ENCODE data around the gene CXCL14. TPM values are rescaled to one million over a fixed set of nuclear protein-coding genes. Genes with fewer than 3 reads are reported as not detected.

Gene CXCL14
- total and polyA plus RNA-seq, 2 experiments from 2014 or later, result 1.7 TPM; not detected in 1

DNA sequence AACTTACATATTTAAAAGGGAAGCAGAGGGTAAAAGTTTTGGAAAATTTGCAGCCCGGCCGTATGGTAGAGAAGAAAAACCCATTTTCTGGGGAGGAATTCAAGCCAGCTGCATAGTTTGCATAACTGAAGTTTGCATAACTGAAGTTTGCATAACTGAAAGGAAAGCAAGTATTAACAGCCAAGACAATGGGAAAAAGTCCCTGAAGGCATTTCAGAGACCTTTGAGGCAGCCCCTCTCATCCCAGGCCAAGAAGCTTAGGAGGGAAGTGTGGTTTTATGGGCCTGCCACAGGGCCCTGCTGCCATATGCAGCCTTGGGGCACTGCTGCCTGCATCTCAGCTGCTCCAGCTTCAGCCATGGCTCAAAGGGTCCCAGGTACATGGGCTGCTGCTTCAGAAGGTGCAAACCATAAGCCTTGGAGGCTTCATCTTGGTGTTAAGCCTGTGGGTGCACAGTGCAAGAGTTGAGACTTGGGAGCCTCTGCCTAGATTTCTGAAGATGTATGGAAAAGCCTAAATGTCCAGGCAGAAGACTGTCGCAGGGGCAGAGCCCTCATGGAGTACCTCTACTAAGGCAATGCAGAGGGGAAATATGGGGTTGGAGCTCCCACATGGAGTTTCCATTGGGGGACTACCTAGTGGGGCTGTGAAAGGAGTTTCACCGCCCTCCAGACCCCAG lies 36.9 kb upstream of the CXCL14 start:
- Histone ChIP-seq H2AFZ (no peak overlapping the region), H3K4me1 (ENCODE audit: insufficient read depth) (peaks cover 6% of the 10 kb centered on the region; the same call in 1 of the 2 replicates), H4K20me1 (replicated peaks; ENCODE audit: insufficient read depth) (no peaks in the 10 kb centered on the region), H3K36me3 (ENCODE audit: insufficient read depth) (no peaks in the 10 kb centered on the region; the same call in 1 of the 2 replicates), H3K27me3 (ENCODE audit: insufficient read depth) (no peaks in the 10 kb centered on the region), H3K4me2 (peak overlapping the region; percentile 21; the same call in 1 of the 2 replicates), H3K79me2 (replicated peaks; ENCODE audit: insufficient read depth) (no peaks in the 10 kb centered on the region), H3K9me2 (ENCODE audit: insufficient read depth) (peaks cover 18% of the 10 kb centered on the region), H3K4me3 (0 out of 2 replicates have a peak overlapping the region, but pooled peaks have one; percentile 0), H3K27ac (ENCODE audit: low read depth) (peak overlapping the region; percentile 59), H3F3A (replicated peaks; ENCODE audit: low read depth) (peaks cover 5% of the 10 kb centered on the region; the same call in 1 of the 2 replicates)
- ATAC-seq (peak; percentile 67), DNase-seq (ENCODE audit: low spot score) (peak; percentile 59)
- TF ChIP-seq ZNF114 (CRISPR knock-in tag; IDR thresholded peaks at IDR 0.05) (0 out of 2 replicates have a peak, but pooled peaks have one; percentile 28), ZNF331 (CRISPR knock-in tag; IDR thresholded peaks at IDR 0.05; ENCODE audit: low read depth) (no peak)
- Mint-ChIP-seq H3K27me3 (ENCODE audit: insufficient read depth, low read depth, poor library complexity) (peaks cover 1% of the 10 kb centered on the region), H3K9me3 (peaks cover 52% of the 10 kb centered on the region), H3K4me1 (peaks cover 10% of the 10 kb centered on the region), H3K4me3 (no peak overlapping the region), H3K27ac (0 out of 2 replicates have a peak overlapping the region, but pooled peaks have one; percentile 9), H3K36me3 (ENCODE audit: low read depth) (peaks cover 45% of the 10 kb centered on the region)

DNA sequence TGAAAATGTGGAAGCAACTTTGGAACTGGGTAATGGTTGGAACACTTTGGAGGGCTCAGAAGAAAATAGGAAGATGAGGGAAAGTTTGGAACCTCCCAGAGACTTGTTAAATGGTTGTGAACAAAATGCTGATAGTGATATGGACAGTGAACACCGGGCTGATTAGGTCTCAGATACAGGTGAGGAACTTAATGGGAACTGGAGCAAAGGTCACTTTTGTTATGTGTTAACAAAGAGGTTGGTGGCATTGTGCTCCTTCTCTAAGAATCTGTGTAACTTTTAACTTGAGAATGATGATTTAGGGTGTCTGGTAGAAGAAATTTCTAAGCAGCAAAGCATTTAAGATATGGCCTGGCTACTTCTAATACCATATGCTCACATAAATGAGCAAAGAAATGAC lies 36.4 kb upstream of the CXCL14 start:
- Mint-ChIP-seq H3K36me3 (ENCODE audit: low read depth) (peaks cover 45% of the 10 kb centered on the region), H3K4me3 (no peak overlapping the region), H3K27ac (0 out of 2 replicates have a peak overlapping the region, but pooled peaks have one; percentile 9), H3K4me1 (peaks cover 10% of the 10 kb centered on the region), H3K9me3 (peaks cover 52% of the 10 kb centered on the region), H3K27me3 (ENCODE audit: insufficient read depth, low read depth, poor library complexity) (peaks cover 1% of the 10 kb centered on the region)
- Histone ChIP-seq H3K4me2 (peak overlapping the region; percentile 21; the same call in 1 of the 2 replicates), H3K4me3 (0 out of 2 replicates have a peak overlapping the region, but pooled peaks have one; percentile 0), H3K9me2 (ENCODE audit: insufficient read depth) (peaks cover 18% of the 10 kb centered on the region), H3K27ac (ENCODE audit: low read depth) (peak overlapping the region; percentile 59), H3F3A (replicated peaks; ENCODE audit: low read depth) (peaks cover 5% of the 10 kb centered on the region; the same call in 1 of the 2 replicates), H3K79me2 (replicated peaks; ENCODE audit: insufficient read depth) (no peaks in the 10 kb centered on the region), H2AFZ (no peak overlapping the region), H3K4me1 (ENCODE audit: insufficient read depth) (peaks cover 6% of the 10 kb centered on the region; the same call in 1 of the 2 replicates), H4K20me1 (replicated peaks; ENCODE audit: insufficient read depth) (no peaks in the 10 kb centered on the region), H3K36me3 (ENCODE audit: insufficient read depth) (no peaks in the 10 kb centered on the region; the same call in 1 of the 2 replicates), H3K27me3 (ENCODE audit: insufficient read depth) (no peaks in the 10 kb centered on the region)
- ATAC-seq (no peak), DNase-seq (ENCODE audit: low spot score) (peak; percentile 3)
- TF ChIP-seq ZNF331 (CRISPR knock-in tag; IDR thresholded peaks at IDR 0.05; ENCODE audit: low read depth) (no peak), ZNF114 (CRISPR knock-in tag; IDR thresholded peaks at IDR 0.05) (no peak), STAT1 (IDR thresholded peaks at IDR 0.05; ENCODE audit: unreplicated experiment) (no peak), JUNB (IDR thresholded peaks at IDR 0.05; ENCODE audit: unreplicated experiment) (no peak), EZH2 (IDR thresholded peaks at IDR 0.05; ENCODE audit: low read depth, unreplicated experiment) (no peak), CREB1 (CRISPR knock-in tag; IDR thresholded peaks at IDR 0.05; ENCODE audit: low read depth) (no peak), NANOG (IDR thresholded peaks at IDR 0.05; ENCODE audit: borderline replicate concordance) (no peak), POLR2AphosphoS5 (IDR thresholded peaks at IDR 0.05; ENCODE audit: low read depth) (no peak), EZH2phosphoT487 (IDR thresholded peaks at IDR 0.05; ENCODE audit: unreplicated experiment) (no peak)
- TF ChIP-seq, protein P1, sequence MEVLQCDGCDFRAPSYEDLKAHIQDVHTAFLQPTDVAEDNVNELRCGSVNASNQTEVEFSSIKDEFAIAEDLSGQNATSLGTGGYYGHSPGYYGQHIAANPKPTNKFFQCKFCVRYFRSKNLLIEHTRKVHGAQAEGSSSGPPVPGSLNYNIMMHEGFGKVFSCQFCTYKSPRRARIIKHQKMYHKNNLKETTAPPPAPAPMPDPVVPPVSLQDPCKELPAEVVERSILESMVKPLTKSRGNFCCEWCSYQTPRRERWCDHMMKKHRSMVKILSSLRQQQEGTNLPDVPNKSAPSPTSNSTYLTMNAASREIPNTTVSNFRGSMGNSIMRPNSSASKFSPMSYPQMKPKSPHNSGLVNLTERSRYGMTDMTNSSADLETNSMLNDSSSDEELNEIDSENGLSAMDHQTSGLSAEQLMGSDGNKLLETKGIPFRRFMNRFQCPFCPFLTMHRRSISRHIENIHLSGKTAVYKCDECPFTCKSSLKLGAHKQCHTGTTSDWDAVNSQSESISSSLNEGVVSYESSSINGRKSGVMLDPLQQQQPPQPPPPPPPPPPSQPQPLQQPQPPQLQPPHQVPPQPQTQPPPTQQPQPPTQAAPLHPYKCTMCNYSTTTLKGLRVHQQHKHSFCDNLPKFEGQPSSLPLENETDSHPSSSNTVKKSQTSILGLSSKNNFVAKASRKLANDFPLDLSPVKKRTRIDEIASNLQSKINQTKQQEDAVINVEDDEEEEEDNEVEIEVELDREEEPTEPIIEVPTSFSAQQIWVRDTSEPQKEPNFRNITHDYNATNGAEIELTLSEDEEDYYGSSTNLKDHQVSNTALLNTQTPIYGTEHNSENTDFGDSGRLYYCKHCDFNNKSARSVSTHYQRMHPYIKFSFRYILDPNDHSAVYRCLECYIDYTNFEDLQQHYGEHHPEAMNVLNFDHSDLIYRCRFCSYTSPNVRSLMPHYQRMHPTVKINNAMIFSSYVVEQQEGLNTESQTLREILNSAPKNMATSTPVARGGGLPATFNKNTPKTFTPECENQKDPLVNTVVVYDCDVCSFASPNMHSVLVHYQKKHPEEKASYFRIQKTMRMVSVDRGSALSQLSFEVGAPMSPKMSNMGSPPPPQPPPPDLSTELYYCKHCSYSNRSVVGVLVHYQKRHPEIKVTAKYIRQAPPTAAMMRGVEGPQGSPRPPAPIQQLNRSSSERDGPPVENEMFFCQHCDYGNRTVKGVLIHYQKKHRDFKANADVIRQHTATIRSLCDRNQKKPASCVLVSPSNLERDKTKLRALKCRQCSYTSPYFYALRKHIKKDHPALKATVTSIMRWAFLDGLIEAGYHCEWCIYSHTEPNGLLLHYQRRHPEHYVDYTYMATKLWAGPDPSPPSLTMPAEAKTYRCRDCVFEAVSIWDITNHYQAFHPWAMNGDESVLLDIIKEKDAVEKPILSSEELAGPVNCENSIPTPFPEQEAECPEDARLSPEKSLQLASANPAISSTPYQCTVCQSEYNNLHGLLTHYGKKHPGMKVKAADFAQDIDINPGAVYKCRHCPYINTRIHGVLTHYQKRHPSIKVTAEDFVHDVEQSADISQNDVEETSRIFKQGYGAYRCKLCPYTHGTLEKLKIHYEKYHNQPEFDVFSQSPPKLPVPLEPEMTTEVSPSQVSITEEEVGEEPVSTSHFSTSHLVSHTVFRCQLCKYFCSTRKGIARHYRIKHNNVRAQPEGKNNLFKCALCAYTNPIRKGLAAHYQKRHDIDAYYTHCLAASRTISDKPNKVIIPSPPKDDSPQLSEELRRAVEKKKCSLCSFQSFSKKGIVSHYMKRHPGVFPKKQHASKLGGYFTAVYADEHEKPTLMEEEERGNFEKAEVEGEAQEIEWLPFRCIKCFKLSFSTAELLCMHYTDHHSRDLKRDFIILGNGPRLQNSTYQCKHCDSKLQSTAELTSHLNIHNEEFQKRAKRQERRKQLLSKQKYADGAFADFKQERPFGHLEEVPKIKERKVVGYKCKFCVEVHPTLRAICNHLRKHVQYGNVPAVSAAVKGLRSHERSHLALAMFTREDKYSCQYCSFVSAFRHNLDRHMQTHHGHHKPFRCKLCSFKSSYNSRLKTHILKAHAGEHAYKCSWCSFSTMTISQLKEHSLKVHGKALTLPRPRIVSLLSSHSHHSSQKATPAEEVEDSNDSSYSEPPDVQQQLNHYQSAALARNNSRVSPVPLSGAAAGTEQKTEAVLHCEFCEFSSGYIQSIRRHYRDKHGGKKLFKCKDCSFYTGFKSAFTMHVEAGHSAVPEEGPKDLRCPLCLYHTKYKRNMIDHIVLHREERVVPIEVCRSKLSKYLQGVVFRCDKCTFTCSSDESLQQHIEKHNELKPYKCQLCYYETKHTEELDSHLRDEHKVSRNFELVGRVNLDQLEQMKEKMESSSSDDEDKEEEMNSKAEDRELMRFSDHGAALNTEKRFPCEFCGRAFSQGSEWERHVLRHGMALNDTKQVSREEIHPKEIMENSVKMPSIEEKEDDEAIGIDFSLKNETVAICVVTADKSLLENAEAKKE (CRISPR knock-in tag; IDR thresholded peaks at IDR 0.05), result no peak
- TF ChIP-seq, protein P2, sequence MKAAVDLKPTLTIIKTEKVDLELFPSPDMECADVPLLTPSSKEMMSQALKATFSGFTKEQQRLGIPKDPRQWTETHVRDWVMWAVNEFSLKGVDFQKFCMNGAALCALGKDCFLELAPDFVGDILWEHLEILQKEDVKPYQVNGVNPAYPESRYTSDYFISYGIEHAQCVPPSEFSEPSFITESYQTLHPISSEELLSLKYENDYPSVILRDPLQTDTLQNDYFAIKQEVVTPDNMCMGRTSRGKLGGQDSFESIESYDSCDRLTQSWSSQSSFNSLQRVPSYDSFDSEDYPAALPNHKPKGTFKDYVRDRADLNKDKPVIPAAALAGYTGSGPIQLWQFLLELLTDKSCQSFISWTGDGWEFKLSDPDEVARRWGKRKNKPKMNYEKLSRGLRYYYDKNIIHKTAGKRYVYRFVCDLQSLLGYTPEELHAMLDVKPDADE (IDR thresholded peaks at IDR 0.05), result no peak
